NCI-H510A treated with DMSO at 0.1 percent for 48 hours (cell line): ENCODE data around the gene UGT1A8.

Experiments
- DNase-seq: peaks from one replicate; lab custom pipeline; 2025; lab: John Stamatoyannopoulos, UW

Gene UGT1A8

DNA sequence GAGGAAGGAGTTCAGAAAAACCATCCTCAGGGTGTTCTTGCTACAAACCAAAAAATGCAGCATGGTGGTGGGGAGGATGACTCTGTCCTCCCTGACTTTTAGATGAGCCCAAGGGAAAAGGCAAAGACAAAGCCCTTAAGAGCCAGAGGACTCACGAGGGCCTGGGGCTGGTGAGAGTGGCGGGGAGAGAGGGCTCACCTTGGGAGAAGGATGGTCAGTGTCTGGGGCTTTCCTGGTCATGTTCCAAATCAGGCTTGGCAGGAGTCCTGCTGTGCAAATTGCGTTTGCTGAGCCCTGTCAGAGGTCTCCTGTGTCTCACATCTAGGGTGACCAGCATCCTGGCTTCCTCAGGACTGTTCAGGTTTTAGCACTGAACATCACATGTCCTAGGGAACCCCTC, 147.3 kb downstream of the UGT1A8 start:
- no peak for DNase-seq

DNA sequence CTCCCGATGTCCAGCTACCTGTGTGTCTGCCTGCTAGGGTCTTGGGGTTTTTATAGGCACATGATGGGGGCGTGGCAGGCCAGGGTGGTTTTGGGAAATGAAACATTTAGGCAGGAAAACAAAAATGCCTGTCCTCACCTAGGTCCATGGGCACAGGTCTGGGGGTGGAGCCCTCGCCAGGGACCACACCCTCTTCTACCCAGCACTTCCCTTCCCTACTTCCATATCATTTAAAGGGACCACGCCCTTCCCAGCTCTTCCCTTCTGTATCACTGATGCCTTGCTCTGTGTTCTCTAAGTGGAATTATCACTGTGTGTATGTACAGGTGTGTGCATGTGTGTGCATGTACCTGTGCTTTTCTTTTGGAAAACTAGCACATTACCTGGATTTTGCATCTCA, 149.0 kb downstream of the UGT1A8 start:
- no peak for DNase-seq

DNA sequence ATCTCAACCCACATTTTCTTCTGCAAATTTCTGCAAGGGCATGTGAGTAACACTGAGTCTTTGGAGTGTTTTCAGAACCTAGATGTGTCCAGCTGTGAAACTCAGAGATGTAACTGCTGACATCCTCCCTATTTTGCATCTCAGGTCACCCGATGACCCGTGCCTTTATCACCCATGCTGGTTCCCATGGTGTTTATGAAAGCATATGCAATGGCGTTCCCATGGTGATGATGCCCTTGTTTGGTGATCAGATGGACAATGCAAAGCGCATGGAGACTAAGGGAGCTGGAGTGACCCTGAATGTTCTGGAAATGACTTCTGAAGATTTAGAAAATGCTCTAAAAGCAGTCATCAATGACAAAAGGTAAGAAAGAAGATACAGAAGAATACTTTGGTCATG, 150.6 kb downstream of the UGT1A8 start:
- no peak for DNase-seq

DNA sequence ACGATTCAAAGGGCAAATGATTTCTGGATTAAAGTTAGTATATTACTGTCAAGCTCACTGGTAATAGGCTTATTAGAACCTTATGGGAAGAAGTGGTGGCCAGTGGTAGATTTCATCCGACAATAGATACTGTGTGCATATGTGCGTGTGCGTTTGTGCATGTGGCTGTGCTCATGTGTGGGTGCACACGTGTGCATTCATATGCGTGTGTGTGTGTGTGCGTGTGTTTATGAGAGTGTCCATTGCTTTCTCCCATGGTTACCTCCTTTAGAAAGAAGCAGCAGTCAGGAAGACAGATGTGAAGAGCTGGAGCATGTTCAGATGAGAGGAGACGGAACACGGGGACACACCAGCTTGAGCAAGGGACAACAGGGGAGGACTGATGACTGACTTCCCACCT, 151.8 kb downstream of the UGT1A8 start:
- DNase-seq = no peak

DNA sequence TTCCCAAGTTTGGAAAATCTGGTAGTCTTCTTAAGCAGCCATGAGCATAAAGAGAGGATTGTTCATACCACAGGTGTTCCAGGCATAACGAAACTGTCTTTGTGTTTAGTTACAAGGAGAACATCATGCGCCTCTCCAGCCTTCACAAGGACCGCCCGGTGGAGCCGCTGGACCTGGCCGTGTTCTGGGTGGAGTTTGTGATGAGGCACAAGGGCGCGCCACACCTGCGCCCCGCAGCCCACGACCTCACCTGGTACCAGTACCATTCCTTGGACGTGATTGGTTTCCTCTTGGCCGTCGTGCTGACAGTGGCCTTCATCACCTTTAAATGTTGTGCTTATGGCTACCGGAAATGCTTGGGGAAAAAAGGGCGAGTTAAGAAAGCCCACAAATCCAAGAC, 154.7 kb downstream of the UGT1A8 start:
- no peak for DNase-seq

DNA sequence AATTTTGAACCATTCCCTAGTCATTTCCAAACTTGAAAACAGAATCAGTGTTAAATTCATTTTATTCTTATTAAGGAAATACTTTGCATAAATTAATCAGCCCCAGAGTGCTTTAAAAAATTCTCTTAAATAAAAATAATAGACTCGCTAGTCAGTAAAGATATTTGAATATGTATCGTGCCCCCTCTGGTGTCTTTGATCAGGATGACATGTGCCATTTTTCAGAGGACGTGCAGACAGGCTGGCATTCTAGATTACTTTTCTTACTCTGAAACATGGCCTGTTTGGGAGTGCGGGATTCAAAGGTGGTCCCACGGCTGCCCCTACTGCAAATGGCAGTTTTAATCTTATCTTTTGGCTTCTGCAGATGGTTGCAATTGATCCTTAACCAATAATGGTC, 155.2 kb downstream of the UGT1A8 start:
- DNase-seq = no peak

DNA sequence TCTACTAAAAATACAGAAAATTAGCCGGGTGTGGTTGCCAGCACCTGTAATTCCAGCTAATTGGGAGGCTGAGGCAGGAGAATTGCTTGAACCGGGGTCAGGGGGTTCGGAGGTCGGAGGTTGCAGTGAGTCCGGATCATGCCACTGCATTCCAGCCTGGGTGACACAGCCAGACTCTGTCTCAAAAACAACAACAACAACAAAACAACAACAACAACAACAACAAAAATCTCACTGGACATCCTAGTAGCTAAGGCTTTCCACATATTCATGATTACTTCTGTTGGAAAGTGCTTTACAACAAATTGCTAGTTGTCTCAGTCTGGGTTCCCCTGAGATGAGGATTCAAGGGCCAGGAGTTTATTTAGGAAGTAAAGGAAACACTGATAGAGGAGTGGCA, 156.4 kb downstream of the UGT1A8 start:
- DNase-seq = no peak

DNA sequence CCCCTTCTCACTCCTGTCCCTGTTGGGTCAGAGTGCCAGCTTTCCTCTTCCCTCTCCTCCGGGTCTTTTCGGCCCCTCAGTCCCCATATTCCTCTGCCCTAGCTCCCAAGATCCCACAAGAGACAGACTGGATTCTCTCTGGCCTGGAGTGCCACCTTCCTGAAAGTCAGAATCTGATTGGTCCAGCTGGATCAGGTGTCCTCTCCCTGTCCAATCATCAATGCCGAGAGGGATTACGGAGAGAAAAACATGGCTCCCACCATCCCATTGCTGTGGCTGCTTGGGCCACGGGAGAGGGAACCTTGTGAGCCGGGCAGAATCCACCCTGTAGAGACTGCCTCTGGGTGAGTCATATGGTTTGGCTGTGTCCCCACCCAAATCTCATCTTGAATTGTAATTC, 158.0 kb downstream of the UGT1A8 start:
- DNase-seq = no peak

DNA sequence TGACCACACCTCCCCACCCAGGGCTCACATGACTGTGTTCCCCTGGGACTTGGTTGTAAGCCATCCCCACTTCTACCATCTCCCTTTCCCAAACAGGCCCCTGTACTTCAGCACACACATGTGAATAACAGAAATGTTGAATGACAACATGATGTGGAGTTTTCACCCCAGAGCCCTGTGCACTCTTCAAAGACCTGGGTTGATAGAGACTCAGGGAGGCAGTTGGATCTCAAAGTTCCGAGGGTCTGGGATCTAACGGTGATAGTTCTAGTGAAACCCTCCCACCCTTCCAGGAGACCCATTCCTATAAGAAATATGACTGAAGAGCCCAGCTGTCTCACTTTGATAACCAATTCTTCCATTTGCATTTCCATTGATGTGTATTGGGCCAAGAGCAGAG, 160.6 kb downstream of the UGT1A8 start, which contains the start of gene MROH2A:
TSS of gene MROH2A (plus strand) at position 301 of the 400 bp plus-strand sequence. CDS start 1,029 bp downstream, outside the sequence.
- DNase-seq = no peak

DNA sequence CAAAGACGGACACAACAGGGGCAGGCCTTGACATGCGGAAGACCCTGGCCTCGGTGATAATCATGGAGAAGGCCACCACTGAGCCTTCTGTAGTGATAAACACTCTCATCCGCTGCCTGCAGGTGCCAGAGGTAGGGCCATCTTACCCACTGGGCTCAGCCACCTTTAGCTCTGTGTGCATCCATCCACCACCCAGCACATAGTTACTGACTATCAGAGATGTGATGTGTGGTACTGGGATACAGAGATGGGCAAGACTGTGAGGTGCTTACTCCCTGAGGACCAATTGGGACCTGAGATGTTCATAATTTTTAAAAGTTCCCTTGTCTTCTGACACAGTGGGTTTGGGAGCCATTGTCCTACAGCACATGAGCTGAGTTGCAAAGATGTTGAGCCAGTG, 162.3 kb downstream of the UGT1A8 start:
- DNase-seq = no peak

DNA sequence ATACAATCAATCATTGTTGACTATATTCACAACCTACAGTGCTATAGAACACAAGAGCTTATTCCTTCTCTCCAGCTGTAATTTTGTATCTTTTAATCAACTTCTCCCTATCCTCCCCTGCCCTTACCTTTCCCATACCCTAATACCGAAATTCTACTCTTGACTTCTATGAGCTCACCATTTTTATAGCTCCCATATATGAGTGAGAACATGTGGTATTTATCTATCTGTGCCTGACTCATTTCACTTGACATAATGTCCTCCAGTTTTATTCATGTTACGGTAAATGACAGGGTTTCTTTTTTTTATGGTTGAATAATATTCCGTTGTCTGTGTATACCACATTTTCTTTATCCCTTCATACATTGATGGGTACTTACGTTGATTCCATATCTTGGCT, 163.3 kb downstream of the UGT1A8 start:
- DNase-seq = no peak

DNA sequence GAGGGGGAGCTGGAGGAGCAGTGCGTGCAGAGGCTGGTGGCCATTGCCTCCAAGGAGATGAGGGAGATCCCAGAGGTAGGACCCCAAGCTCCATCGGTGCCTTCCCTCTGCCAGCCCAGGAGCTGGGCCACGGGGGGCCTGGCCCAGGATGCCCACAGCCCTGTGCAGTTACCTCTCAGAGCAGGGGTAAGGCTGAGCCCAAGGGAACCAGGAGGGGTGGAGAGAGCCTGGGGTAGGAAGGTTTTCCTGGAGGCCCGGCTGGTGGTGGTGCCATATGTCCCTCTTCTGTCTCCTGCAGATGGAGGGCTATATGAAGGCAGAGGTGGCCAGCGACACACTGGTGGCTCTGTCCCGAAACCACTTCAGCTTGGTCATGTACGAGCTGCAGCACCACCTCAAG, 172.1 kb downstream of the UGT1A8 start:
- DNase-seq = no peak

DNA sequence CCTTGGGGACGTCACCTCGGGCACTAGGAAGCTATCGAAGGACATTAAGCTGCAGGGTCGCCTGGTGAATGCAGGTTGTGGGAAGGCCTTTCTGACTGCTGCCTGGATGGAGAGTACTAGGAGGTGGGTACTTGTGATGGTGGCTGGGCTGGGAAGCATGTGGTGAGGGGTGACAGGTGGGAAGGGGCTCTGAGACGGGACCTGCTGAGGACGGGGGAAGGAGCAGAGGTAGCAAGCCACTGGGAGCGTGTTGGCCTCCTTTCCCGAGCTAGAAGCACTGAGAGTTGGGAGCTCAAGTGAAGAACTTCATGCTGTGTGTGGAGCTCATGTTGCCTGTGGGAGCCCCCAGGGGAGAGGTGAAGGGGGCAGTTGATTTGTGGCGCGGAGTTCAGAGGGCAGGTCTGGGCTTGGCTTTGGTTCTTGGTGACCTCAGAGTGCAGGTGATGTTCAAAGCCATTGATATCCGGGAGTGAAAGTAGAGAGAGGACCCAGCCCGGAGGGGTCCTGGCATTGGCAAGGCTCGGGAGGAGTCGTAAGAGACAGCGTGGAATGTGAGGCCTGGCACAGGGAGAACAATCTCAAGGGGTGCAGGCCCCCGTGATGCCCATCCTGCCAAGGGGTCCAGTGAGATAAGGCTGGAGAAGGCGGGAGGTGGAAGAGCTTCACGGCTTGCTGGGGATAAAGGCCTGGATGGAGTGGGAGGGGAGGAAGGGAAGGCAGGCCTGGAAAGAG, 173.9 kb downstream of the UGT1A8 start:
- DNase-seq = no peak

DNA sequence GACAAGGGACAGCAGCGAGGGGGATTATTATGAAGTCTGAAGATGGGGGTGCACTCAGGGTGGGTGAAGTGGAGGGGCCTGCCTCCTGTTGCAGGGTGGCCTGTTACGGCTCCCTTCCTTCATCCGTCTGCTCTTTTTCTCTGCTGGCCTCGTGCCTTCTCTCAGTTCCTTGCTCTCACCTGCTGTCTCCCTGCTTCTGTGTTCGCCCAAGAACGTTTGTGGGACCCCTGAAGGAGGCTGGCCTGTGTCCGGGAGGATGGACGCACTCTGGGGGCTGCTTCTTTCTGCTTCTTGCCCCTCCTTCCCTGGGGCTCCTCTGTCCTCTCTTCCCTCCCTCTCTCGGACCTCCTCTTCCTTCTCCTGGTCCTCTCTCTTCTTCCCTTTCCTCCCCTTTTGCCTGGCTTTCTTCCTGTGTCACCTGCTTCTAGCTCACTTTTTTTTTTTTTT, 174.5 kb downstream of the UGT1A8 start:
- no peak for DNase-seq

DNA sequence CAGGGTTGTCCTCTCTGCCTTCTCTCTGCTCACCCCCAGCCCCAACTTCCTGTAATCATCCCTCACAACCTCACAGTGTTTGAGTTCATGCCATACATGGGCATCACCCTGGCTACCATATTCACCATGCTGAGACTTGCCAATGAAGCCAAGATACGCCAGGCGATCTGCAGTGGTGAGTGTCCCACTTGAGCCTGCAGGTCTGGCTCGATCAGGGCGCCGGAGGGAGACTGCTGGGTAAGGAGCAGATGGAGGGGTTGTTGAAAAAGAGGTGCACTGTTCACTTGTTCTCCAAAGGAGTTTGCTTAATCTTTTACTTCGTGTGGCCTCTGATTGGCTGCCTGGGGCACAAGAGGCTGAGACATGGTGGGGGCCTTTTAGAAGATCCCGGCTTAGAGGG, 175.3 kb downstream of the UGT1A8 start:
- no peak for DNase-seq

DNA sequence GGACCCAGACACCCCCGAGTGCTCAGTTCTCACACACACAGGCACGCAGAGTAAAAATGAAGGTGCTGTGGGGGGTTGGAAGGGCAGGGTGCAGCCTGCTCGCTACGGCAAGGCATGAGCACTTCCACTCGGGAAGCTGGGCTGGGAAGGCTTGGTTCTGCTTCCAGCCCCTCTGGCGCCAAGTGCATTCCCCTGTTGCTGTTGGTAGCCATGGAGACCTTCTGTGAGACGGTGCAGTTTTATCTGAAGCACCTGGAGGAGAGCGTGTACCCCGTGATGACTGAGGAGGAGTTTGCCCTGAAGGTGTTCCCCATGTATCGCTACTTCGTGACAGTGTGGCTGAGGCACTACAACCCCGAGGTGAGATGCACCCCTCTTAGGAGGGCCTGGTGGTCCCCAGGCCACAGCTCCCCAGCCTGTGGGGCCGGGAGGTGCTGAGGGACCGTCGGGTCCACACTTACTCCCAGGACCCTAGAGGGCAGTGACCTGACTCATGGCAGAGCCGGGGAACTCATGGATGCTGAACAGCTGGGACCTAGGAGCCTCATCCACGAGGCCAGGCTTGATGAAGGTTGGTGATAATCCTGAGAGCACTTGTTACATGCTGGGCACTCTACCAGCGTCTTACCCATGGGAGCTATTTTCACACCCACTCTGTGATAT, 176.2 kb downstream of the UGT1A8 start:
- DNase-seq = no peak

DNA sequence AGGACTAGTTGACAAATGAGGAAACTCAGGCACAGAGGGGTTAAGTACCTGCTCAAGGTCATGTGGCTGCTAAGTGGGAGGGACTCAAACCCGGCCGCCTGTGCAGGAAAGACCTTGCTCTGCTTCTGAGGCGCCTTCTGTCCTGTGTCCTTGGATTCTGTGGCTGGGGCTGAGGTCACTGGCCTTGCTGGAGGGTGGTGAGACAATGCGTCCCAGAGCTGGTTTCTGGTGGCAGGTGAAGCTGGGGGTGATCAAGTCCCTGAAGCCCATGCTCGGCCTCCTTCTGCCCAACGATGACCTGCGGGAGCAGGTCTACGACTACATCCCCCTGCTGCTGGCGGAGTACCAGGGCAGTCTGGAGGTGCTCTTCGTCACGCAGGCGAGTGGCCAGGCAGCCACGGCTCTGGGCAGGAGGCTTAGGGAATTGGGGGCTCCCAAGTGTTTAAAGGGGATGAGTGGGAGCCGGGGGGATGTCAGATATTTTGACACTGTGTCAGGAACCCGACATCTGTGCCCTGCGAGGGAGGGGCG, 176.8 kb downstream of the UGT1A8 start:
- no peak for DNase-seq

DNA sequence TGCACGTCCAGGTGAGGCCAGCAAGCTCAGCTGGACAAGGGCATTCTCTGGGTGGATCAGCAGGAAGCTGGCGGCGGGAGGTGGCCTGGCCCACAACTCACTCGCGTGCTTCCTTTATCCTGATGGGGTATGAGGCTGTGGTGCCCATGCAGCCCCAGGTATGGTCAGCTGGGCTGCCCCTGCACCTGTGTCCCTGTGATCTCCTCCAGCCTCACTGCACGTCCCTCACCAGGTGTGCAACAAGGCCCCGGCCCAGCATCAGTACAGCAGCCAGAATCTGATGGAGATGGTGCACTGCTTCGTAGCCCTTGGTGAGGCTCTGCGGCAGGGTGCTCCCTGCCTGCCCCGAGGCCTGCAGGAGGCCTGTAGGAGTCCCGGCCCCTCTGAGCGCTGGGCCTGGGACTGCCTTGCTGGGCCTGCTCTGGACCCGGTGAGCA, 178.3 kb downstream of the UGT1A8 start:
- no peak for DNase-seq

DNA sequence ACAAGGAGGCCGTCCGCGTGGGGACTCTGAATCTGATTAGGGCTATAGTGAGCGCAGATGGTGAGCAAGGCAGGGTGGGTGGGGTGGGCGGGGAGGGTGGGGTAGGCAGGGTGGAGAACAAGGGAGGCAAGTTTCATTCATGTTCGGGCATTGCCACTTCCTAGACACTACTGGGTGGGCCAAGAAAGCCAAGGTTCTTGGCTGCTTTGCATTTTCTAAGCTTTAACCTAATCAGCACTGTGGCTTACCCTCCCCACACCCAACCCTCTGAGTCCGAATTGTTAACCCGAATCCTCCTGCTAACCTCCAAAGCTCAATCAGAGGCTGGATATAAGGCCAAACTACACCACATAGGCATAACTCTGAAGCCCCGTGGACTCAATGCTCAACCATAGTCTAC, 178.8 kb downstream of the UGT1A8 start:
- DNase-seq = no peak

DNA sequence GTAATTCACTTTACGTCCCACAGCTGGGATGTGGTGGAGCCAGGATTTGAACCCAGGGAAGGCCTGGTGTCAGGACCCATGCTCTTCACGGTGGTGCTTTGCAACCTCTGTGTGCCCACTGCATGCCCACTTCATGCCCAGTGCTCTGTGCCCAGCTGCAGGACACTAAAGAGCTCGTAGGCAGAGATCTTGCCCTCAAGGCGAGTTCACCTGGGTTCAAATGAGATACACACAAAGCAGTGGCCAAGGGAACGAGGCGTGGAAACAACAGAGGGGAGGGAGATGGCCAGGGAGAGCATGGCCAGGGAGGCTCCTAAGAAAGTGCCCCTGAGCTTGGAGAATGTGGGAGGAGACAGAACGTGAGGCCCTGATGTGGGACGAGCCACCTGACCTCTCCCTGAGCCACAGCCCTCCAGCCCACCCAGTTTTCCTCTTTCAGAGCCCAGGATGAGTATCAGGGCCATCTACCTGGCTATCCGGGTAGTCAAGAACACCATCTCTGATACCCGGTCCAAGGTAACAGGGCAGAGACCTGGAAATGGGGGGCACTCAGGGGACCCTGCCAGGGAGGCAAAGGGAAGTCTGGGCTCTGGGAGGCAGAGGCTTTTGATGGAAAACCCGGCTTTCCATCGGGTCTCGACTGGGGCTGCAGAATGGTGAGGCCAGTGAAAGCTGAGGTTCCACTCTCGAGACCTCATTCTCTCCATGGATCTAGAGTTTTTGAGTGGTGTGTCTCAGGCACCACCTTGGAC, 181.1 kb downstream of the UGT1A8 start:
- no peak for DNase-seq

DNA sequence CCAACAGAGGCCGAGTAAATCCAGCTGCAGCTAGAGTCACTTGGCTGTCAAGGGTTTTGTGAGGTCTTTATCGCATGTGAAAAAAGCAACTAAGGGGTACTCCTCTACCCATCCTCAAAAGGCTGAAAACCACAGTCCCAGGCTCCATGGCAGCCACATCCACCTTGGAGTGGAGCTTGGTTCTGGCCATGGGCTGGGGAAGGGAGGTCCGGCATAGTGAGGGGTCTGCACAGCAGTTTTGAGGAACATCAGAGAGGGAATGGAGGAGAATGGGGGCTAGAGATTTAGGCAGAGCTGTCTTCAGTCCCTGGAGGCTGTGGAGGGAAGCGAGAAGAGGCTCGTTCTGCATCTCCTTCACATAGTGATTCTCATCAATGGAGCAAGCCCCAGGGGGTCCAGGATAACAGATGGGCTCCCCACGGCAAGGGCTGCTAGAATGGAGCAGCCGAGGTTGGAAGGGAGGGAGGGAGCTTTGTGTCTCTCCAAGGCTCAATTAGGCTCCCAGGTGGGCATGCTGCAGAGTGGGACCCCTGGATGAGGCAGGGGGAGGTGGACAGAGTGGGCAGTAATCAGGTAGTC, 181.7 kb downstream of the UGT1A8 start:
- no peak for DNase-seq

DNA sequence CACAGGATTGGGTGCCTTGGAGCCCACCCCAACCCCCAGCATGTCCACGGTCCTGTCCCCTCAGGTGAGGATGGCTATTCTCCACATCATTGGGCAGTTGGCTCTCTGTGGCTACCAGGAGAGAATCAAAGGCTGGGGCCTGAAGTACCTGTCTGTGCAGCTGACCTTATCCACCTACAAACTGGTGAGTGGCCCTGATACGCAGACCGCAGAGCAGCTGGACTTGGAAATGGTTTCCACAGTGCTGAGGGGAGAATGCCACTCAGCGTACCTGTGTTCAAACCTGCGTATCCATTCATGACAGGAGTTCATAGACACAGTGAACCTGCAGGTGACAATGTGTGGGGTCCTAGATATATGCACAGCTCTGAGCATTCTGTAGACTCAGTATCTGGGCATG, 182.3 kb downstream of the UGT1A8 start:
- no peak for DNase-seq
